Activated B cell treated with CpG ODN at 0.5 μM for 24 hours (primary cell): Measurements from ENCODE around the gene TIAM2. TPM values are rescaled to one million over a fixed set of nuclear protein-coding genes. Genes with fewer than 3 reads are reported as not detected.
"Not testable (repeated sequence)": the region's sequence is repeated elsewhere in the genome, so short reads cannot be mapped to it uniquely, and the experiment has no call there.

ENCODE experiments used
- ATAC-seq: fragments of 200-7000 bp; cut with Tn5 transposase; one replicate; pipeline ENCODE4 v1.10.0; 2021; ENCODE audit warnings: low read depth, mild to moderate bottlenecking, moderate library complexity
- CTCF ChIA-PET: fragments of 350-600 bp; sonication (Branson Sonifier 250); formaldehyde crosslinking; loops from one replicate; lab custom pipeline; 2021; ENCODE audit warnings: antibody characterized with exemption; lab: Charles Lee
- POLR2A ChIA-PET: fragments of 350-600 bp; sonication (Branson Sonifier 250); formaldehyde crosslinking; loops from one replicate; lab custom pipeline; 2021; ENCODE audit warnings: antibody characterized with exemption; lab: Charles Lee
- DNase-seq: peaks from one replicate; pipeline ENCODE4 v3.0.0; 2022
- H3K27ac Mint-ChIP-seq: one replicate; pipeline ENCODE4 v1.8.0; 2020; ENCODE audit warnings: mixed read lengths
- H3K27me3 Mint-ChIP-seq: one replicate; pipeline ENCODE4 v1.8.0; 2021; ENCODE audit warnings: mixed read lengths
- H3K36me3 Mint-ChIP-seq: one replicate; pipeline ENCODE4 v1.8.0; 2021; ENCODE audit warnings: low read depth, mixed read lengths
- H3K4me1 Mint-ChIP-seq: one replicate; pipeline ENCODE4 v1.8.0; 2021; ENCODE audit warnings: mixed read lengths
- H3K4me3 Mint-ChIP-seq: one replicate; pipeline ENCODE4 v1.8.0; 2020; ENCODE audit warnings: mild to moderate bottlenecking, mixed read lengths
- H3K9me3 Mint-ChIP-seq: one replicate; pipeline ENCODE4 v1.8.0; 2020; ENCODE audit warnings: mixed read lengths
- CTCF ChIP-seq: fragments of 200-600 bp; IDR thresholded peaks from one replicate; pipeline ENCODE4 v1.8.0; 2022; ENCODE audit warnings: antibody characterized with exemption, mild to moderate bottlenecking
- intact Hi-C: fragments of 100-400 bp; cut with micrococcal nuclease; formaldehyde crosslinking; loops from one replicate; pipeline ENCODE4 v1.15.1; 2024
- total RNA-seq: library from RNA; stranded (reverse); gene quantifications from 2 replicates; pipeline ENCODE4 v1.2.3, GENCODE V29; 2022

TIAM2 gene
- total RNA-seq, 1 donor from 2014 or later, result 13.0 TPM

GRCh38 chr6:155093430-155093829 lies 98.3 kb downstream of the TIAM2 start:
- Mint-ChIP-seq H3K4me1 (no peaks in the 10 kb centered on the region), H3K4me3 (no peak overlapping the region), H3K9me3 (peaks cover 5% of the 10 kb centered on the region), H3K36me3 (no peaks in the 10 kb centered on the region), H3K27me3 (no peaks in the 10 kb centered on the region), H3K27ac (no peak overlapping the region)
- no peak for TF ChIP-seq CTCF
- intact Hi-C loops, result no loop called here
- CTCF ChIA-PET, result no interaction called here
- POLR2A ChIA-PET, result no interaction called here
- DNase-seq (no peak), ATAC-seq (no peak)

- no peak overlapping the region for H3K4me3 Mint-ChIP-seq
- peaks cover 5% of the 10 kb centered on the region for H3K9me3 Mint-ChIP-seq
- TF ChIP-seq CTCF, result no peak
- DNase-seq (no peak), ATAC-seq (no peak)
- H3K36me3 Mint-ChIP-seq, result no peaks in the 10 kb centered on the region
- no peaks in the 10 kb centered on the region for H3K4me1 Mint-ChIP-seq
- ChIA-PET POLR2A (no interaction called here), CTCF (no interaction called here)
- no peaks in the 10 kb centered on the region for H3K27me3 Mint-ChIP-seq
- intact Hi-C loops, result no loop called here
- H3K27ac Mint-ChIP-seq, result no peak overlapping the region
These were observed 105.0 kb downstream of the TIAM2 start for GRCh38 chr6:155100087-155100486.

- Mint-ChIP-seq H3K27me3 (no peaks in the 10 kb centered on the region), H3K36me3 (no peaks in the 10 kb centered on the region), H3K4me3 (no peak overlapping the region), H3K27ac (no peak overlapping the region), H3K9me3 (peaks cover 5% of the 10 kb centered on the region), H3K4me1 (no peaks in the 10 kb centered on the region)
- ATAC-seq (no peak), DNase-seq (no peak)
- no peak for TF ChIP-seq CTCF
- ChIA-PET POLR2A (no interaction called here), CTCF (no interaction called here)
- intact Hi-C loops, result no loop called here
These were observed 105.5 kb downstream of the TIAM2 start for GRCh38 chr6:155100591-155100990.

GRCh38 chr6:155103083-155103645 lies 108.0 kb downstream of the TIAM2 start:
- H3K4me1 Mint-ChIP-seq, ATAC-seq, H3K9me3 Mint-ChIP-seq, H3K36me3 Mint-ChIP-seq, intact Hi-C loops, H3K27me3 Mint-ChIP-seq, DNase-seq, H3K27ac Mint-ChIP-seq, H3K4me3 Mint-ChIP-seq, POLR2A ChIA-PET, CTCF ChIA-PET: not testable (repeated sequence)

- H3K27ac Mint-ChIP-seq, result no peak overlapping the region
- intact Hi-C loops, result no loop called here
- H3K36me3 Mint-ChIP-seq, result no peaks in the 10 kb centered on the region
- ChIA-PET POLR2A (no interaction called here), CTCF (no interaction called here)
- no peaks in the 10 kb centered on the region for H3K9me3 Mint-ChIP-seq
- ATAC-seq (peak; percentile 21), DNase-seq (no peak)
- H3K4me3 Mint-ChIP-seq, result no peak overlapping the region
- no peaks in the 10 kb centered on the region for H3K27me3 Mint-ChIP-seq
- TF ChIP-seq CTCF, result no peak
- H3K4me1 Mint-ChIP-seq, result no peaks in the 10 kb centered on the region
These were observed 108.8 kb downstream of the TIAM2 start for GRCh38 chr6:155103816-155104366.
